Nucleus accumbens (tissue), 56 donors: ENCODE results near the gene SIK3.
A peak's percentile ranks its signal among the peaks of the same experiment; 100 is the strongest.
"Not testable (repeated sequence)": the region's sequence is repeated elsewhere in the genome, so short reads cannot be mapped to it uniquely, and the experiment has no call there.

ENCODE experiments used
- DNase-seq, 56 donors: peaks; one replicate each; lab custom pipeline; 2025; lab: John Stamatoyannopoulos, UW

Gene SIK3

DNA sequence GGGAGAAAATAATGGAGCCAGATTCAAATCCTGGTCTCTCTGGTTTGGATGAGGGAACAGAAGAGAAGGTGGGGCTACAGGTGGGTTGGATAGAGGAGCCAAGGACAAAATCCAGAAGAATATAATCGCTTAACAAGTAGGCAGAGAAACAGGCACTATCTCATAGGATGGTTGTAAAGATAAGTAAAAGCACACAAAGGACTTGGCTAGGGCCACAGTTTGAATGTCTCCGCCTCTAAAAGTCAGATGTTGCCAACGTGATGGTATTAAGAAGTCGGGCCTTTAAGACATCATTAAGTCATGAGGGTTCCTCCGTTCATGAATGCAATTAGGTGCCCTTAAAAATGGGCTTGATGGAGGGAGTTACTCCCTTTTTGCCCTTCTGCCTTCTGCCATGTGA is 42.8 kb downstream of the SIK3 start:
- no peak for DNase-seq

DNA sequence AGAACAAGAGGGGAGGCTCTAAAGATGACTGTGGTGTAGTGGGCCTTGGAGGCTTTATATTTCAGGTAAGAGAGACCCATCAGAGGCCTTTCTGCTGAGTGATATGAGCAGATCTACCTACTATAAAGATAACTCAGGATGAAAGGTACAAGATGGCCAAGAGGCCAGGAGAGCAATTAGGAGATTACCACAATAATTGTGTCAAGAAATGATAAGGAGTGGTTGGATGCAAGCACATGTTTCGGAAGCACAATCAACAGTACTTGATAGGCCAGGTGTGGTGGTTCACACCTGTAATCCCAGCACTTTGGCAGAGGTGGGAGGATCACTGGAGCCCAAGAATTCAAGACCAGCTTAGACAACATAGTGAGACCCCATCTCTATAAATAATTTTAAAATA is 43.8 kb downstream of the SIK3 start:
- DNase-seq, result no peak

DNA sequence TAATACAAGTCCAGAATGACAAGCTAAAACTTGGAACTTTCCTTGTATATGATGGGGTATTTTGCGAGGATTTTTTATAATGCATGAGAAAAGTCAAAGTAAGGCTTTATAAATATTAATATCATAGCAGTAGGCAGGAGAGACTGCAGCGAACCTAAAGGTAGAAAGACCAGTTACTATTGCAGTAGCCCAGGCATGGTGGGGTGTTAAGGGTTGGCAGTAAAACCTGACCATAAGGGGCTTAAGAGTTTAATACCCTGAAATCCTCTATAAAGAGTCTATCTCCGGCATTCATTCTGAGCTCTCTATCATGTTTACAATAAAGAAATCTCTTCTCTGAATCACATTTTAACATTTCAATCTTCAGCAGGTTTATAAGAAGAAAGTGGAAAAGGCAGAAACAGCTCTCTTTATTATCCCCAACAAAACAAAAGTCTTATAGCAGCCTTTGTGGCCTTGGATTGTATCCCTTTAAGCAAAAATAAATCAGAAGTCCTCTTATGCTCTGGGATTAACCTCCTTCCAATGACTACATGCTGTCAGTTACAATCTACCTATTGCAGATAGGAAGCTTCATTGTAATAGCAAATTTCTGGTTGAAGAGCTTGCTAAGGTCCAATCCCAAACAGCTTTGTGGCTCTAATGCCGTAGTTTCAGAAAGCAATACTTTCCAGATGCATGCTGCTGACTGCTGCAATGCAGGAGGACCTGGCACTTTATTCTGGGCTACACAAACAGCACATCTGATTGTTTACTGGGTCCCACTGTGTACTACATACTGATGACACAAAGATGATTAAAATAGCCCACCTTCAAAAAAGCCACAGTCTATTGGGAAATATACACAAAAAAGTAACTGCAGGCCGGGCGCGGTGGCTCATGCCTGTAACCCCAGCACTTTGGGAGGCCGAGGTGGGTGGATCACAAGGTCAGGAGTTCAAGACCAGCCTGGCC is 45.8 kb downstream of the SIK3 start:
- DNase-seq, result no peak

DNA sequence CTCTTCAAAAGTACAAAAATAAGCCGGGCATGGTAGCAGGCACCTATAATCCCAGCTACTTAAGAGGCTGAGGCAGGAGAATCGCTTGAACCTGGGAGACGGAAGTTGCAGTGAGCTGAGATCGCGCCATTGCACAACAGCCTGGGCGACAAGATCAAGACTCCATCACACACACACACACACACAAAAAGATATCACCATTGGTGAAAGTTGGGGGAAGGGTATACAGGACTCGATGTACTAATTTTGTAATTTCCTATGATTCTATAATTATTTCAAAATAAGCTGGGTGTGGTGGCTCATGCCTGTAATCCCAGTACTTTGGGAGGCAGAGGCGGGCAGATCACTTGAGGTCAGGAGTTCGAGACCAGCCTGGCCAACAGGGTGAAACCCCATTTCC is 48.1 kb downstream of the SIK3 start:
- DNase-seq, result not testable (repeated sequence)

DNA sequence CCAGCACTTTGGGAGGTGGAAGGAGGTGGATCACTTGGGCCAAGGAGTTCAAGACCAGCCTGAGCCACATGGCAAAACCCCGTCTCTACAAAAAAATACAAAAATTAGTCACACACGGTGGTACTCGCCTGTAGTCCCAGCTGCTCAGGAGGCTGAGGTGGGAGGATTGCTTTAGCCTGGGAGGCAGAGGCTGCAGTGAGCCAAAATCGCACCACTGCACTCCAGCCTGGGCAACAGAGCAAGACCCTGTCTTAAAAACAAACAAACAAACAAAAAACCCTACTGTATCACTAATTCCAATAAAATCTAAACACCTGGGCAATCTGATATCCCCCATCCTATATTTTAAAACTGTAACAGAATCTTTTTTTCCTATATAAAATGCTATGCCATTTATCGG is 51.6 kb downstream of the SIK3 start:
- DNase-seq, result not testable (repeated sequence)

DNA sequence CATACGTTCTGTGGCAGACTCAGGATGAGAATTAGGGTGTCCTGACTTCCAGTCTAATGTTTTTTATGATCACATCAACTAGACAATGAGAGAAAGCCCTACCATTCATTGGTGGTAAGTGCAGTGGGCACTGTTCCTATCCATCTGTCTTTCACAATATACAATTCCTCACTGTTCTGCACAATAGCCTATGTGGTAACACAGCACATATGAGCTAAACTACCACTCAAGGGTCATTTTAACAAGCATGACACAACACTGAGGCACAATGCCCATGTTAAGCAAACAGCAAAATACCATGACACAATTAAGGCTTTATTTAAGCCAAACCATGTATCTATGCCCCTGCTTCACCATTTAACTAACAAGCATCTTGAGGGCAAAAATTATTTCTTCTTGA is 52.3 kb downstream of the SIK3 start:
- peak in 28 of 56 donors; percentile 24 to 72 (median 46) for DNase-seq

DNA sequence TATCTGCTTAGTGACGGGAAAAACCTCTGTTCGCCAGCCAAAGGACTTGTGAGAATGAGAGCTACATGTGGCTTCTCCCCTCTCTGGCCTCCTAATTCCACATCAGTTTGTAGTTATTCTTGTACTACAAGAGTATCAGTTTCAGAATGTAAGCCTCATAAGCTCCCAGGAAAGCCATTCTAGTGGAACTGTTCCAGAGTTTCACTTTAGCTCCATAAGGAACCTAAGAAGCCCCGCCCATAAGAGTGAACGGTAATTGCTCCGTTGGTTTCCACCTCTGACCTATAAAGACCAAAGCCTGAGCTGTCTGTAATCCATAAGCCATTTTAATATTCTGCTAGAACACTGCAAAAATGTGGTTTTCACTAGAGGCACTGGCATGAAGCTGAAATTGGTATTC is 53.0 kb downstream of the SIK3 start:
- DNase-seq, result no peak

DNA sequence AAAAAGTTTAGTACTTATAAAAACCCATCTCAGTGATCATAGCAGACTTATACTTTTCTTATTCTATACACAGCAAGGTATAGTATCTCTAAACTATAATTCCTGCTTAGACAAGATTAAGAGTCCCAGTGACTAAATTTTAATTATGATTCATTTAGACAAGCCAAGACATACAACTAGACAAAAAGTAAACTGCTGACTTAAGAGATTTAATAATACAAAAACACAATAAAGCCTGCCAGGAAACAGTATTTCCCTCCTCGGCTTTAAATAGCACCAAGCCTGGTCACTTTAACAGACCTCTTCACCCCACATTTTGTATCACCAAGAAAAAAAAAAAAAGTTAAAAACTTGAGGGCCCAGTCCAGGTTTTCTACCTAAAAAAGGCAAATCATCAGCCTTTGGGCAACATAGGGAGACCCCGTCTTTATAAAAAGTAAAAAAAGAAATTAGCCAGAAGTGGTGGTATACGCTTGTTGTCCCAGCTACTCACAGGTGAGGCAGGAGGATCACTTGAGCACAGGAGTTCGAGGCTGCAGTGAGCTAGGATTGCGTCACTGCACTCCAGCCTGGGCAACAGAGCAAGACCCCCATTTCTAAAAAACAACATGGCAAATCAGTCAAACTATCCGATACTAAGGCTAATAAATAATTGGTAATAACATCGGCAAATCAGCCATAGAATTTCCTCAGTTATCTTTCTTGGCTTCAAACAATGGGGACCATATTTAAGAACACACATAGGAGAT is 53.8 kb downstream of the SIK3 start:
- no peak for DNase-seq

DNA sequence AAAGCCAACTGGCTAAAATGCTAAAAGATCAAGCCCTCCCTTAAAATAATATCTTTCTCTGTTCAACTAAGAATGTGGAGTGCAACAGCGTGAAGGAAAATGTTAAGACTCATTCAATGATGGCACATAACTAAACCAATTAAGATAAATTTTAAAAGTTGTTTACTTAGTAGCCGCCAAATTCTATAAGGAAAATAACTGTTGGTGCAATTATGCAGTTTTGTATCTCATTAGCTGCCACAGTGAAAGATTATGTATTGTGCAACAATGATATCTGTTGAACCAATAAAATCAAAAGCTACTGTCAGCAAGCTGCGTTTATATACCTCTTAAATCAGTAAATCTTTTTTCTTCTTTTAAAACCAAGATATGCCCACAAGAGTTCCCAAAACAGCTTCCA is 55.5 kb downstream of the SIK3 start:
- no peak for DNase-seq

DNA sequence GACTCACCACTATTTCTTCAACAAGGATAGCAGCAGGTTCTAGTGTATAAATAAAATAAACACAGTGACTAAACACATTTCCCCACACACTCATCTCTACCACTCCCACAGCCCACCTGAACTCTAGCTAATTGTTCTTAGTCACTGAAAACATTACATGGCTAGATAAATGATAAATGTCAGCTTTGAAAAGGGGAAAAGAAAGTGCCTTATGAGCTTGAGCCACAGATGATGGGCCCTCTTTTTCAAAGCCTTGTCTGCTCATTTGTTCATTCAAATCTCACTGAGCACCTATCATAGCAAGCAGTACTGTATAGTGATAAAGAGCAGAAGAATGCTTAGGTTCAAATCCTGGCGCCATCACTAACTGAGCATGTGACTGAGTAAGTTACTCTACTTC is 58.3 kb downstream of the SIK3 start:
- DNase-seq, result no peak

DNA sequence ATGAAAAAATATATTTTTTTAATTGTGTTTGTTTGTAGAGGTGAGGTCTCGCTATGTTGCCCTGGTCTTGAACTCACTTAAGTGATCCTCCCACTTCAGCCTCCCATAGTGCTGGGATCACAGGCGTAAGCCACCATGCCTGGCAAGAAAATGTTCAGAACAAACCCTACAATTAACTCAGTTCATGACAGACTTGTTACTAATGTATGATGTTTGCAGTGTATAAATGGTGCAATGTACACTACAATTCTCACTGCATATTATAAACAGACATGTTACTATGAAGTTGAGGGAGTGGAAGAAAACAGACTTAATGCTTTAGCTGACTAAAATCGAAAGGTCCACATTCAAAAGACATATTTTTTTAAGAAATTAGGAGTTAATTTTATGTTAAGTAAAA is 59.0 kb downstream of the SIK3 start:
- DNase-seq, result no peak

DNA sequence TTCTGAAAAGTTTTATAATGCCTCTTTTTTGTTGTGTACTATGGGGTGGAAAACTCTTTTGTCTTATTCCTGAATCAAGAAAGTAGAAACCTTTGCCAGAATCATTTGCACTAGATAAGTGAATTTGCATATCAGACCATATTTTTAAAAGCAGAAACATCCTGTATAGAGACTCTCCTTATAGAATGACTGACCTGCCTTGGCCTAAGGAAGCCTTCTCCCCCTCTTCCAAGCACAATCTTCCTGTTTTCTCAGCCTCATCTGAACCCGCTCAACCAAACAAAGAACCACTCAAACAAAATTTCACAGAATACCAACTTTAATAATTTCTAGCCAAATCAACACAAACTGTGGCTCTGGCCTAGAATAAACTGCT is 60.3 kb downstream of the SIK3 start:
- no peak for DNase-seq

DNA sequence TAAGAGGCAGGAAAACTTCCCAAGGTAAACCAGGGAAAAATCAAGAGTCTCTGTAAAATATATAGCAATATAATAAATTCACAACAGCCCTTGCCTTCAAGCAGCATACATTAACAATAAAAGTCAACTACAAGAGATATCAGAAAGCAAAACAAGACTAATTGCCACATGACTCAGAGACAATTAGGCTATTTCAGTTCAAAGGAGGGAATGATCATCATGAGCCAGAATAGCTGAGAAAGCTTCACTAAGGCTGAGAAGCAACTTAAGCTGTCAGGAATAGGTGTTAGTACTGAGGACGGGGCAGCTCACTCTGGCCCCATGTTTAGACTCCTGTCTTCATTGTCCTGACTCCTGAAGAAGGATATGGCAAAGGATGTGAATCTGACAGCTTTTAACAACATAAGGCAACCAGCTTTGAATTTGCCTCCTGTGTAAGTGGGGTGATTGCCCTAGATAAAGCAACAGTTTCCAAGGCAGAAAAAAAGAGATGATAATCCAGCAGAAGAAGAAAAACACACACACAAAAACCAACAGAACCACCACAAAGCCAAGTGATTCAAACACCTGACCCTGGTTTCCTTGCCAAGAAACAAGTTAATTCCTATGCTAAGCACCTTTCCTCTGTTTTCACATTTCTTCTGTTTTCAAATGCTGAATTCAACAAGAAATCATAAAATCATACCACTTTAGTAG is 60.8 kb downstream of the SIK3 start:
- DNase-seq, result peak in 5 of 56 donors; percentile 18 to 58 (median 33)

DNA sequence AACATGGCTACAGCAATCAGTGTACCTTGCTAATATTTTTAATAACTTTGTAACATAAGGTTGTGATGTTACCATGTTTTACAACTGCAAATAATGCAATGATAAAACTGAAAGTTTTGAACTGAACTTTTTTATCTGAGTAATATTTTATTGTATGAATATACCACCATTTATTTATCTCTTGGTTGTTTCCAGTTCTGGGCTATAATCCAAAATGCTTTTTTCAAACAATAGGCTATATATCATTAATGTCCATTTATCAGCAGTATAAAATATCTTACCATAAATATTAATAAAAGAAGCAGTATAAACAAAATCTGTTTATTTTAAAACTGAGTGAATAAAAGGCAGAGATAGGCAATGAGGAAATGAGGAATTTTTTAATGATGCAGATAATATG is 63.3 kb downstream of the SIK3 start:
- no peak for DNase-seq

DNA sequence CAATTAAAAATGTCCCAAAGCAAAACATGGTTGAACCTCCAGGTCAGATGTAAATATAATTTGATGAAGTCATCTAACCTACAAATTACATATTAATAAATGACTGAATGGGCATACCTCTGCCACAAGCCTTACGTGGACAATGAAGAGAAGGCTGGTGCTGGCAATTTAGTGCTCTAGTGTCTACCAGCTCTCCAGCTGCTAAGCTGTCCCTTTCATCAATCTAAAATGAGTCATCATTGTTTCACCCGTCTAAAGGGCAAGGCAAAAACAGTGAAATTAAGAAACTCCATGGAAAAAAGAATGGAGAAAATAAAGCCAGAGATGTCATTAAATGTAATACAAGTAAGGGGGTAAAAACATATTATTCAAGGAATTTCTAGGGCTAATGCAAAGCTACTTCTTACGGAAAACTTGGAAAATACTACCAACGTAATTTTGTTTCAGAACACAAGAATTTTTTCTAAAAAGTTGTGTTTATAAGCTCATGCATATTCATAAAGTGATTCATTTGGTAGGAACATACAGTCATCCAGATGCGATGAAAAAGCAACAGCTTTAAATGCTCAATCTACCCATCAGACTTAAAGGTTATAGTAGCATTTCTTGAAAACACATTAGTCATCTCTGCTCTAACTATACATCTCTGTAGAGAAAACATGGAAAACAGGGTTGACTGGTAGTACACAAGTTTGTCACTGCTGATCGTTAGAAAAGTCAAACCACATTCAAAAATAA is 71.5 kb downstream of the SIK3 start:
- peak in 1 of 56 donors; percentile 31 for DNase-seq

DNA sequence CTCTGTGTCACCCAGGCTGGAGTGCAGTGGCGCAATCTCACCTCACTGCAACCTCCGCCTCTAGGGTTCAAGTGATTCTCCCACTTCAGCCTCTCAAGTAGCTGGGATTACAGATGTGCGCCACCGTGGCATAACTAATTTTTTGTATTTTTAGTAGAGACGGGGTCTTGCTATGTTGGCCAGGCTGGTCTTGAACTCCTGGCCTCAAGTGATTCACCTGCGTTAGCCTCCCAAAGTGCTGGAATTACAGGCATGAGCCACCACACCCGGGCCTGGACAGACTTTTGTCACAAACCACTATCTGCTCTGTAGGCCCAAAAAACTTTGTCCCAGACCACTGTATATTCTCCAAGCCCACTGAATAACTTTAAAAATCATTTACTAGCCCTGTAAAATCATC is 74.5 kb downstream of the SIK3 start:
- DNase-seq, result not testable (repeated sequence)

DNA sequence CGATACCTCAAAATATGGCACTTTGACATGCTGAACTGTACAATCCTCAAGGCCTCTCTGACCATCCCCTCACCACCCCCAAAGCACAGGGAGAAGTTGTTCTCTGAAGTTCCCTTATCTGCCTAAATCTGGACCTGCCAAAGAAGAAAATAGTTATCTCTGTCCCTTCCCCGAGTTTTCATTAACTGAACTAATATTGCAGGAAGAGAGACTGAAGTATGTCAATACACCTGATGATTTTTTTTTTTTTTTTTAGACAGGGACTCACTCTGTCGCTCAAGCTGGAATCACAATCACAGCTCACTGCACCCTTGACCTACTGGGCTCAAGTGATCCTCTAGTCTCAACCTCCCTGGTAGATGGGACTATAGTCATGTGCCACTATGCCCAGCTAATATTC is 75.0 kb downstream of the SIK3 start:
- no peak for DNase-seq

DNA sequence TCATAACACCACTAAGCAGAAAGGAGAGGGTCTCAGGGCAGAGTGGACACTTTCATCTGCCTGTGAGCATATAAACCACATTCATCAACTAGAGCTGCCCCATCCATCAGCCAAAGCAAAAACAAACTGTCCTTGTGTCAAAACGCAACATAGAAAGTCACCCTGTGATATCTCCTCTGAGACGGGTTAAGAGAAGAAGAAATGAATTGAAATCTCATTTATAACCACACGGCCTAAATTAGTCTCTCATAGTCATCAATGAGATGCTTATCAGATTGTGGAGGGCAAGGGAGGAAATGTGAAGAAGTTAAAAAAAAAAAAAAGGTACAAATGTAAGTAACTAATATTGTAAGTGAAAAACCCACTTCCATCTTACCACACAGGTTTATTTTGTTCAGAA is 75.7 kb downstream of the SIK3 start:
- DNase-seq, result no peak

DNA sequence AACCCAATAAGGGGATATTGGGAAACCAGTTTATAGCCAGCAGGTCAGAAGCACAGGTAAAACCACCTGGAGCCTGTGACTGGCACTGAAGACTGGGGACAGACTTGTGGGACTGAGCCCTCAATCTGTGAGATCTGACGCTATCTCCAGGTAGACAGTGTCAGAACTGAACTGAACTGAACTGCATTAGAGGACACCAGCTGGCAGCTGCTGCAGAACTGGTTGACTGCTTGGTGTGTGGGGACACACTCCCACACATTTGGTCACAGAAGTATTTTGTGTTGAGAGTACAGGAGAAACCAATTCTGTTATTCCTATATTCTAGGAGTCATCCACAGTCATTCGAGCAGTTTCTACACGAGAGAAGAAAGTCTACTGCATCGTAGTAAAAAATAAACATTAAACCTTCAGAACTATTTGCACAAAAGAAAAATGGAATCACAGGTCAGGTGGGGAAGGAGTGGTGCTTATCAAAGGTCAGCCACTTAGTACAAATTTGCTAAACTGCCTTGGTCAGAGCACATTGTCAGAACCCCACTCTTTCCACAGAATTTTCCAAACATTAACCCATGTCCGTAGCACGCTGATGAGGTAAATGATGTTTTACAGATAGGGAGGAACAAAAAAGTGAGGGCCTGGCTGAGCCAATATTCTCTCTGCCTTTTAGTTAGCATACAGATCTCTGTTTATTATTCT is 77.2 kb downstream of the SIK3 start:
- DNase-seq, result no peak

DNA sequence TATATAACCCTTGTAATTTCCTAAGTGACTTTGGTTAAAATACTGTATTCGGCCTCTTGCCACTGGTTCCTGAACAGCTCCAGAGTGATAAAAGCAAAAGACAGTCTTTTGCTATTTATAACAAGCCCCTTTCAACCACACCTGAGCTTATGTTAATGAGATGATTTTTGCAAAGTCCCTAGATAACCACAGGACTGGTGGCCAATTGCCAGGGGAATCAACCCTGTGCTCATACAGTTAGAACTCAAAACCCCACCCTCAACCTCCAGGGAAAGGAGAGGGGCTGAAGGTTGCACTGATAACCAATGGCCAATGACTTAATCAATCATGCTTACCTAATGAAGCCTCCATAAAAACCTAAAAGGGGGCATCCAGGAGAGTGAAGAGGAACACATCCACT is 77.9 kb downstream of the SIK3 start:
- DNase-seq, result no peak
